Measurements from ENCODE around the gene SV2B.

Gene SV2B

DNA sequence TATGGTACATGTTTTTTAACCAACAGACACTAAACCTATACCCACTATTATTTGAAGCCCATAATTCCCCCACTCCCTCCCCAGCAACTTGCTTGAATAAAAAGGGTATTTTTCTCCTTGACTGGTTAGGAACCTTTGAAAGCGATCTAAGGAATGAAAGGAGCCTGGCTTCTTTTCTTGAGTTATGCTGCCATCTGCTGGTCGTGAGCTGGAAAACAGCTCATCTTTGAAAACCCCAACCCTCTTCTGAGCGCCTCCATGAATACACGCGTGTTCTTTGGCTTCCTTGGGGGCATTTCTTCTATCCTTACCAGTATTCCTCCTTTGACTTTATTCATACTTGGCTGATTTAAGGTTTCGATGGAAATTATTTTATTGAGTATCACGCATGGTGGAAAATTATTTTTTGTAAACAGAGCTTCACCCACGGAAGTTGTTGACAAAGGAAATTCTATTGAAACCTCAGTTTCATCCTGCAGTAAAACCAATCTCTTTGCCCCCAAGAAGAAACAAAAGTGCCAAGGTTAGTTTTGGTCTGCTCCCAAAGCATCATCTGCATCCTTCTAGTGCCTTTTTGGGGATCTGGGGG lies 171.6 kb downstream of the SV2B start:
- peak in 4 of 5 experiments; percentile 24 to 54 (median 37) for DNase-seq

DNA sequence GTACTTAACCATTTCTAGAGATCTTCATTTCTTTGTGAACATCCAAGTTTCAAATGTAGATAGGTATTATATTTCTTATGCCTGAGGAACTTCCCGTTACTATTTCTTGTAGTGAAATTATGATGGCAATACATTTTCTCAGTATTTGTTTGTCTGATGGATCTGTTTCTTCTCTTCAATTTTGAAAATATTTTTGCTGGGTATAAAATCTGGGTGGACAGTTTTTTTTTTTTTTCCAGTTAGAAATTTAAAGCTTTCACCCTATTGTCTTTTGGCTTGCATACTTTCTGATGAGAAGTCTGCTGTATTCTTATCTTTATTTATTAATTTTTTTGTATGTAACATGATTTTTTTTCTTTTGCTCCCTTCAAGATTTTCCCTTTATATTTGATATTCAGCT lies 175.8 kb downstream of the SV2B start:
- no peak for DNase-seq

DNA sequence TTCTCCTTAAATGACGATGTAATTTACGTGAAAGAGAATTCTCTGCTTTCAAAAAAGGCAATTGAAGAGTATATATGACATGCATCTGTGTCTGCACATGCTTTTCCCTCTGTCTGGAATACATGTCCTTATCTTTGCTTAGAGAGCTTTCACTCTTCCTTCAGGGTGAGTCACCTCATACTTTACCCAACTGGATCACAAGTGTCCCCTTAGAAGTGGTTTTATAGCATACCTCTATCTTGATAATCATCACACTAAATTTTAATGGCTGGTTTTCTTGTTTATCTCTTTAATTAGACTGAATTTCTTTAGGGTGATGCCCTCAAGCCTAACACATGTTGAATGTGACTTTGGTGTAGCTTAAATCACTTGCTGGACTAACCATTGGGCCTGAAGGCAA lies 178.9 kb downstream of the SV2B start:
- no peak for DNase-seq

GRCh38 chr15:91279486-91279885 lies 179.4 kb downstream of the SV2B start:
- no peak for DNase-seq

DNA sequence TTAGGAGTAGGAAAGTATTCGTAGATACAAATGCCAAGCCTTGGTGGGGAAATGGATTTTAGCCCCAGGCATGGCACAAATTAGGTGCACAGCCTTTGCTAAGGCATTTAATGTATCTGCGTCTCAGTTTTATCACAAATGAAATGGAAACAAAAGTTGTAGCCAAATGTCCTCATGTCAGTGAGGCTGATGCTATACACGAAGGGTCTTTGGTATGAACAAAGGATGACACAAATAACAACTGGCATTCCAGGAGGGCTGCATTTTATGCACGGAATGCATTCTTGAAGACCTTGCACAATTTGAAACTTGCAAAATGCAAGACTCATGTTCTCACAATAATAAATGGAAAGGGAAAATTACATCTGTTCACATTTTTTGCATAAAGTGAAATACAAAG lies 181.9 kb downstream of the SV2B start:
- no peak for DNase-seq

GRCh38 chr15:91282486-91282885 lies 182.4 kb downstream of the SV2B start:
- DNase-seq = no peak

DNA sequence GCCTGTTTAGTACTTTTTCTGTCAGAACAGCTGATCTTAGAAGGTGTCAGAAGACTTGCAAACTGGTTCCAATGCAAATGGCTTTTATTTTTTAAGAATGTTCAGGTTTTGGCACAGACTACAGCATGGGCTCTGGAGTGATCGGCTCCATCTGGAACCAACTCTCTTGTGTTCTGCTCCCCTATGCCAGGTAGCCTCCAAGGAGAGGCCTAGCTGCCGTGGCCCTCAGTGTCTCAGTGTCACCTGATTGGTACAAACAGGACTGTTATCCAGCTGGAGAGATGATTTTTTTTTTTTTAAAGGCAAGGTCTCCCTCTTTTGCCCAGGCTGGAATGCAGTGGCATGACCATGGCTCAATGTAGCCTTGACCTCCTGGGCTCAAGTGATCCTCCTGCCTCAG lies 183.1 kb downstream of the SV2B start:
- no peak for DNase-seq

DNA sequence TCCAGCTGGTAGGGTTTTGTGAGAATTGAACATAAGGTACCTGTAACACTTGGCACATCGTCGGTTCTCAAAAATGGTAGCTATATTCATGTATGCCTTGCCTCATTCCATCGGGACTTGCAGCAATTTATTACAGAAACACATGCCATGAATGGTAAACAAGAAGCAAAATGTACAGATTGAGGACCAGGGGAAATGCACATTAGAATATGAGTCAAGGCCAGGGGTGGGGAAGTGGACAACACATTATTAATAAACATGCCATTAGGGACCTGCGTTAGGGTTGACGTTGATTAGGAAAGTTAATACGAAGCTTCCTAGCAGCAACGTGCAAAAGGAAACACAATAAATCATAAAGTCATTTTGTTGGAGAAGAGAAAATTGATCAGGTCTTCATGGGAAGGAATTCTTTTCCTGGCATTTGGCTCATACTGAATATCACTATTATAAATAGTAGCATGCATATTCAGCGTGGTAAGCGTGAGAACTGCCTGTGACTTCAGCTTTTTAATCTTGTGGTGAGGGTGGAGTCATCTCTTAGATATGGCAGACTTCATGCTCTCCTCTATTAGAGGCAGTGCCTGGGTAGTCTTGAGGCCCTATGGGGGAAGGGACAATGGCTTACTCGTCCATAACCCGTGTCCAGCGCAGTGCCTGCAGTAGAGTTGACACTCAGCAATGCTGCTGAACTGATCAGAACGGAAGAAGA lies 184.9 kb downstream of the SV2B start:
- no peak for DNase-seq

- no peak for DNase-seq
These were observed 189.3 kb downstream of the SV2B start for GRCh38 chr15:91289324-91289723.

- no peak for DNase-seq
These were observed 190.5 kb downstream of the SV2B start for GRCh38 chr15:91290553-91290952.

- DNase-seq = peak in 1 of 5 experiments; percentile 9
These were observed 191.6 kb downstream of the SV2B start for GRCh38 chr15:91291673-91292072.

- no peak for DNase-seq
These were observed 194.3 kb downstream of the SV2B start for GRCh38 chr15:91294344-91294743.

GRCh38 chr15:91294795-91295194 lies 194.7 kb downstream of the SV2B start:
- DNase-seq = no peak

GRCh38 chr15:91298101-91298500 lies 198.0 kb downstream of the SV2B start:
- DNase-seq = no peak

- DNase-seq = peak in 3 of 5 experiments; percentile 8 to 58 (median 29)
These were observed 202.8 kb downstream of the SV2B start for GRCh38 chr15:91302588-91303439.

DNA sequence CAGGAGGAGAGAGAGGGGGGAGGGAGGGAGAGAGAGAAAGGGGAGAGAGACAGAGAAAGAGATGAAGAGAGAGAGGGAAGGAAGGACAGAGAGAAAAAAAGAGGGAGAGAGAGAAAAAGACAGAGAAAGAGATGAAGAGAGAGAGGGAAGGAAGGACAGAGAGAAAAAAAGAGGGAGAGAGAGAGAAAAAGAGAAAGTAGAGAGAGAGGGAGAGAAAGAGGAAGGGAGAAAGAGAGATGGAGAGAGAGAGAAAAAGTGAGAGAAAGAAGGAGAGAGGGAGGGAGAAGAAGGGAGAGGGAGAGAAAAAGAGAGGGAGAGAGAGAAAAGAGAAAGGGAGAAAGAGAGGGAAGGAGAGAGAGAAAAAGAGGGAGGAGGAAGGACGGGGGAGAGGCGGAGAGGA lies 204.2 kb downstream of the SV2B start:
- no peak for DNase-seq

- no peak for DNase-seq
These were observed 204.7 kb downstream of the SV2B start for GRCh38 chr15:91304786-91305185.

GRCh38 chr15:91306144-91306543 lies 206.1 kb downstream of the SV2B start:
- no peak for DNase-seq

DNA sequence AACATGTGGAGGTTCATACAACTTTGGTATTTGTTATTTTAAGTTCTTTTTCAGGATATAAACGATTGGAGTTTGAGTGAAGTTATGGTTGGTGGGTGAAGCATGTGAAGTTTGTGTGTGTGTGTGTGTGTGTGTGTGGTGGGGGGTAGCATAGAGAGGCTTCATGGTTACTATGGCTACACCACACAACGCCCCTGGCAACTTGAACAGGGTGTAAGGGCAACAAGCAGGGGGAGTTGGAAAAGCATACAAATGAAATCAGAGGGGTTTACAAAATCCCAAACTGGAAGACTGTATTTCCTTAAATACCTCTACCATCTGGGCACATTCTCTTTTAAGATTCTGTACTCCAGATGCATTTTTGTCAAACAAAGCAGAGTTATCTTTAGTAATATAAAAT lies 207.5 kb downstream of the SV2B start:
- no peak for DNase-seq

GRCh38 chr15:91308199-91308598 lies 208.1 kb downstream of the SV2B start:
- peak in 1 of 5 experiments; percentile 64 for DNase-seq

DNA sequence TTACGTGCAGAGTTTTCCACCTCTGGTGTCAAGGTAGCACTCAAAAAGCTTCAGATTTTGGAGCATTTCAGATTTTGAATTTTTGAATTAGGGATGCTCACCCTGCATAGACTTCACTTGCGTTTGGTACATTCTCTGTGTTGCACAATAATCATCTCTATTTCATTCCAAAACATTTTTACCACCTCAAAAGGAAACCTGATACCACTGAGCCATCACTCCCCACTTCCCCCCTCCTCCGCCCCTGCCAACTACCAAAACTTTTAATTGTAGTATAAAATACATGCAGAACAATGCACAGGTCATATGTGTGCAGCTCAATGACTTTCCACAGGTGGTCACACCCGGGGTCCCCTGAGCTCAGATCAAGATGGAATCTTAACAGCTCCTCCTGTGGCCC lies 208.8 kb downstream of the SV2B start:
- peak in 1 of 5 experiments; percentile 41 for DNase-seq

GRCh38 chr15:91311986-91312385 lies 211.9 kb downstream of the SV2B start:
- DNase-seq = peak in 3 of 5 experiments; percentile 21 to 60 (median 38)

- peak in 2 of 5 experiments; percentile 29 to 62 for DNase-seq
These were observed 216.1 kb downstream of the SV2B start for GRCh38 chr15:91316126-91316525.

DNA sequence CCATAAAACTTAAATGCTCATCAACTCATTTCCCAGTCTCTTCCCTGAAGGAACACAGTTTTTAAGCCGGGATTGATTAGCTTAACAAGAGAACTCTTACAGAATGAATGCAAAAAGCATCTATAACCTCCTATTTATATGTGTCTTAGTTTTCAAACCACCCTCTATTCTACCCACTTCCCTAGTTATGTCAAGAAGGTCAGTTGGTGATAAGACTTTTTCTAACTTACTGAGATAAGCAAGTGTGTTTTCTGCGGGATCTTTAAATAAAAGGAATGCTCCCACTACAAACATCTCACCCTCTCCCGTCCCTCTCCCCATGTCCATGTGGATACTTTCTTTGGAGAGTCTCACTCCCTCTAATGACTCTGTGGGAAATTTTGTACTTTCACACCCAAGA lies 218.5 kb downstream of the SV2B start:
- DNase-seq = no peak

All from T-helper 2 cell (primary cell).